Esophagus muscularis mucosa (tissue), 4 donors: ENCODE measurements around the gene AGFG2. TPM values are rescaled to one million over a fixed set of nuclear protein-coding genes. Genes with fewer than 3 reads are reported as not detected.

Experiments used
- DNase-seq: peaks from one replicate; pipeline ENCODE4 v3.0.0-alpha.2; 2017; ENCODE audit errors: extremely low spot score
- H3K27ac ChIP-seq, 4 donors: fragments of 200-600 bp; sonication (generic); replicated peaks in 1 of 4; 1 replicate in 3 of 4; 2 replicates in 1 of 4; pipeline ENCODE4 v1.5.1; 2016 to 2019; ENCODE audit warnings: mild to moderate bottlenecking in 1 of 4
- H3K27me3 ChIP-seq, 4 donors: fragments of 200-600 bp; sonication (generic); one replicate each; pipeline versions ENCODE4 v1.5.1 to v1.6.0; 2016 to 2019
- H3K36me3 ChIP-seq, 4 donors: fragments of 200-600 bp; sonication (generic); one replicate each; pipeline ENCODE4 v1.5.1; 2016 to 2019
- H3K4me1 ChIP-seq, 4 donors: fragments of 200-600 bp; sonication (generic); one replicate each; pipeline ENCODE4 v1.5.1; 2016 to 2019
- H3K4me3 ChIP-seq, 4 donors: fragments of 200-600 bp; sonication (generic); 1 replicate in 2 of 4; 2 replicates in 2 of 4; pipeline ENCODE4 v1.5.1; 2016 to 2019; ENCODE audit warnings: mild to moderate bottlenecking in 4 of 4, moderate library complexity in 1 of 4
- H3K9me3 ChIP-seq, 4 donors: fragments of 200-600 bp; sonication (generic); 1 replicate in 3 of 4; 2 replicates in 1 of 4; pipeline ENCODE4 v1.5.1; 2016 to 2019
- EP300 ChIP-seq: sonication (generic); formaldehyde crosslinking; IDR thresholded peaks from one replicate; pipeline ENCODE4 v1.6.1; 2017; ENCODE audit warnings: antibody characterized with exemption
- POLR2A ChIP-seq: fragments of 450-650 bp; IDR thresholded peaks from one replicate; pipeline ENCODE4 v1.6.1; 2017; ENCODE audit warnings: antibody characterized with exemption, moderate library complexity, mild to moderate bottlenecking, low read depth
- POLR2AphosphoS5 ChIP-seq, 2 donors: sonication (generic); formaldehyde crosslinking; IDR thresholded peaks; one replicate each; pipeline ENCODE4 v1.6.1; 2017; ENCODE audit warnings: antibody characterized with exemption in 2 of 2
- whole genome bisulfite sequencing: methylation state at CpG from one replicate; pipeline ENCODE4 v1.1.5; 2018; 5-methylcytosine and 5-hydroxymethylcytosine counted together
- intact Hi-C: fragments of 100-400 bp; cut with DNase I; formaldehyde crosslinking; loops from one replicate; pipeline ENCODE4 v1.15.1; 2023
- total RNA-seq, 4 donors: library from RNA; depleted of rRNA; stranded (reverse); fragments of >200 nt; gene quantifications; one replicate each; pipeline versions ENCODE4 v1.1.0 to v1.2.1, GENCODE V29; 2016
- TF ChIP-seq, protein P1 (sequence below), 3 experiments: fragments of 200-600 bp in 2 of 3; fragments of 450-650 bp in 1 of 3; sonication (generic) in 2 of 3; IDR thresholded peaks; one replicate each; pipeline ENCODE4 v1.5.1; 2017 to 2019; ENCODE audit warnings: antibody characterized with exemption in 3 of 3, mild to moderate bottlenecking in 2 of 3, moderate library complexity in 1 of 3

The AGFG2 gene, protein sequence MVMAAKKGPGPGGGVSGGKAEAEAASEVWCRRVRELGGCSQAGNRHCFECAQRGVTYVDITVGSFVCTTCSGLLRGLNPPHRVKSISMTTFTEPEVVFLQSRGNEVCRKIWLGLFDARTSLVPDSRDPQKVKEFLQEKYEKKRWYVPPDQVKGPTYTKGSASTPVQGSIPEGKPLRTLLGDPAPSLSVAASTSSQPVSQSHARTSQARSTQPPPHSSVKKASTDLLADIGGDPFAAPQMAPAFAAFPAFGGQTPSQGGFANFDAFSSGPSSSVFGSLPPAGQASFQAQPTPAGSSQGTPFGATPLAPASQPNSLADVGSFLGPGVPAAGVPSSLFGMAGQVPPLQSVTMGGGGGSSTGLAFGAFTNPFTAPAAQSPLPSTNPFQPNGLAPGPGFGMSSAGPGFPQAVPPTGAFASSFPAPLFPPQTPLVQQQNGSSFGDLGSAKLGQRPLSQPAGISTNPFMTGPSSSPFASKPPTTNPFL
- 10 to 100 TPM; 31.6 to 79.6 (median 35.1) TPM for total RNA-seq

DNA sequence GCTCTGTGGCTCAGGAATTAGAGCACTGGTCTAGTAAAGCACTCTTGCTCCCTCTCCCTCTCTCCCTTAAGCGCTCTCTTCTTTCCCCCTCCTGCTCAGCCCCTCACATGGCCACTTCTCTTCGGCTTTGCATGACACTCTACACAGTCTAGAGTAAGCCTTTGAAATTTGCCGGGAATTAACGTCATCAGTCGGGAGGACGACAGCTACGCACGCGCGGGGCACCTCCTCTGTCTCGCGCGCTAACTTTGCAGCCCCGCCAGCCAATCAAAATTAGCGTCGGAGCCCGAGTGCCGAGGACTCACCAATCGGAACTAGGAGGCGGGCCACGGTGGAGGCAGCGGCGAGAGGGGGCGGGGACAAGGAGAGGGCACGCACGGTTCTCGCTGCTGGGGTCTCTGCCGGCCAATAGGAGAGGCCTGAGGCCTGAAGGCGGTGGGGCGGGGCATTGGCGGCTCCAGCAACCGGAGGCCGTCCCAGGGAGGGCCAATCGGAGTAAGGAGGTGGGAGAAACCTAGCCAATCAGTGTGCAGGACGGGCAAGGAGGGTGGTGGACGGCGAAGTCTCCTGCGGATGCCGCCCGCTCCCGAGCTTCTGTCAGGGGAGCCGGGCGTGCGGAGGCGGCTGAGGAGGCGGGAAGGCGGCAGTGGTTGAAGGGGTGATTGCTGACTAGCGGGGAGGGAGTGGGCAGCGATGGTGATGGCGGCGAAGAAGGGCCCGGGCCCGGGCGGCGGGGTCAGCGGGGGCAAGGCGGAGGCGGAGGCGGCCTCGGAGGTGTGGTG is at the start of gene AGFG2:
Gene AGFG2, plus strand, starts transcription at position 550 of the 782 bp plus-strand sequence. Its CDS starts 144 bp downstream, at position 694.
- H3K4me3 ChIP-seq: peak within 1 kb of the TSS; percentile 90 to 98 (median 95)
- intact Hi-C loops: no loop called here
- under 1% methylated on average over 37 of the region's 60 CpGs for WGBS
- H3K36me3 ChIP-seq: no peaks in the 10 kb centered on the region
- H3K9me3 ChIP-seq: no peaks in the 10 kb centered on the region
- peaks cover 16 to 52% (median 49%) of the 10 kb centered on the region in 4 donors for H3K4me1 ChIP-seq
- H3K27me3 ChIP-seq: no peaks in the 10 kb centered on the region
- TF ChIP-seq, protein P1, sequence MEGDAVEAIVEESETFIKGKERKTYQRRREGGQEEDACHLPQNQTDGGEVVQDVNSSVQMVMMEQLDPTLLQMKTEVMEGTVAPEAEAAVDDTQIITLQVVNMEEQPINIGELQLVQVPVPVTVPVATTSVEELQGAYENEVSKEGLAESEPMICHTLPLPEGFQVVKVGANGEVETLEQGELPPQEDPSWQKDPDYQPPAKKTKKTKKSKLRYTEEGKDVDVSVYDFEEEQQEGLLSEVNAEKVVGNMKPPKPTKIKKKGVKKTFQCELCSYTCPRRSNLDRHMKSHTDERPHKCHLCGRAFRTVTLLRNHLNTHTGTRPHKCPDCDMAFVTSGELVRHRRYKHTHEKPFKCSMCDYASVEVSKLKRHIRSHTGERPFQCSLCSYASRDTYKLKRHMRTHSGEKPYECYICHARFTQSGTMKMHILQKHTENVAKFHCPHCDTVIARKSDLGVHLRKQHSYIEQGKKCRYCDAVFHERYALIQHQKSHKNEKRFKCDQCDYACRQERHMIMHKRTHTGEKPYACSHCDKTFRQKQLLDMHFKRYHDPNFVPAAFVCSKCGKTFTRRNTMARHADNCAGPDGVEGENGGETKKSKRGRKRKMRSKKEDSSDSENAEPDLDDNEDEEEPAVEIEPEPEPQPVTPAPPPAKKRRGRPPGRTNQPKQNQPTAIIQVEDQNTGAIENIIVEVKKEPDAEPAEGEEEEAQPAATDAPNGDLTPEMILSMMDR (IDR thresholded peaks at IDR 0.05): peak in 1 of 3 experiments; percentile 34
- peak; percentile 92 to 98 for TF ChIP-seq POLR2AphosphoS5 (IDR thresholded peaks at IDR 0.05)
- TF ChIP-seq EP300: peak; percentile 18
- TF ChIP-seq POLR2A: peak; percentile 42
- peak; percentile 100 for DNase-seq
- H3K27ac ChIP-seq: peak within 1 kb of the TSS; percentile 82 to 92 (median 89)

DNA sequence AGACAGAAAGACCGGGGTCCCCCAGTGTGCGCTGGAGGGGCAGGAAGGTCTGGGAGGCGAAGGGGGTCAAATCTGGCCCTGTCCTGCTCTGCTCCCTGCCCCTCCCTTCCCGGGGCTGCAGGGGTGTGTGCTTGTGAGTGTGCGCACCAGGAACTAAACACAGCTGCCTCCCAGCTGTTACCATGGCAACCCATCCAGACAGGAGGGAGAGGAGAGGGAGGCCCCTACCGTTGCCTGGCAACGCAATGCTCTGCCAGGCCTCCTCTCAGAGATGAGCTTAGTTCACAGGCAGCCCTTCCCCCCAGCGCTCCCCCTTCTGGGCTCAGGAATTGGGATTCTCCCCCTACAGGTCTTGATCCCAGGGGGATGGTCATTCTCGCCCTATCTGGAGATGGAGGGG is 49.2 kb upstream of the AGFG2 start:
- TF ChIP-seq POLR2A: no peak
- no peak for TF ChIP-seq POLR2AphosphoS5 (IDR thresholded peaks at IDR 0.05)
- no peak for TF ChIP-seq EP300
- TF ChIP-seq, protein P1 (IDR thresholded peaks at IDR 0.05): no peak
- H3K36me3 ChIP-seq: peaks cover 0 to 9% (median 3%) of the 10 kb centered on the region in 4 donors
- H3K4me1 ChIP-seq: peaks cover 12 to 41% (median 28%) of the 10 kb centered on the region in 4 donors
- 27% methylated on average over 4 of the region's 9 CpGs for WGBS
- H3K9me3 ChIP-seq: no peaks in the 10 kb centered on the region
- no peak overlapping the region for H3K4me3 ChIP-seq
- peaks cover 0 to 8% (median 0%) of the 10 kb centered on the region in 4 donors for H3K27me3 ChIP-seq
- intact Hi-C loops: no loop called here
- no peak for DNase-seq
- no peak overlapping the region for H3K27ac ChIP-seq

DNA sequence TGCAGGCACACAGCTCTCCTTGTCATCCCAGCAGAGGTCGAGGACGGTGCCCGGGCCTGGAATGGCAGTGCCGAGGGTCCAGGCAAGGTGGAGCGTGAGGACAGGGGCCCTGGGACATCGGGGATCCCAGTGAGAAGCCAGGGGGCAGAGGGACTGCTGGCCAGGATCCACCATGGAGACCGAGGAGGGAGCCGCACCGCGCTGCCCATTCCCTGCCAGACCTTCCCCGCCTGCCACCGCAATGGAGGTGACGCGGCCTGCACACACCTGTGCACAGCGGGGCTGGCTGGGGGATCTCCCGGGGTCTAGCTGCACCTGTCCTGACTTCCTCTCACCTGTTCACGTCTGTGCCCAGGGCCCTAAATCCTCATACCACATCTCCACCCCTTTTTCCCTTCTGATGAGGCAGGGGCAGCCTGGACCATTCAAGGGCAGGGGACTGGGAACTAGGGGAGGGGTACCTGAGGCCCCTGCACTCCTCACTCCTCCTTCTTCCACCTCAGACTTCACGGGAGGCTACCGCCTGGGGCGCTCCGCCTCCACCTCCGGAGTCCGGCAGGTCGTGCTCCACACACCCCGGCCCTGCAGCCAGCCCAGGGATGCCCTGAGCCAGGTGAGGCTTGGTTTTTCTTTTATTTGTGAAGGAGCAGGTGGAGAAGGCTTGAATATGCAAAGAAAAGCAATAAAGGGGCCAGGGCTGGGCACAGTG is 48.4 kb upstream of the AGFG2 start:
- no peak overlapping the region for H3K27ac ChIP-seq
- TF ChIP-seq POLR2A: no peak
- TF ChIP-seq POLR2AphosphoS5 (IDR thresholded peaks at IDR 0.05): no peak
- TF ChIP-seq EP300: no peak
- TF ChIP-seq, protein P1 (IDR thresholded peaks at IDR 0.05): no peak
- WGBS: 94% methylated on average over 20 of the region's 25 CpGs
- intact Hi-C loops: no loop called here
- H3K9me3 ChIP-seq: no peaks in the 10 kb centered on the region
- no peak overlapping the region for H3K4me3 ChIP-seq
- peaks cover 0 to 9% (median 3%) of the 10 kb centered on the region in 4 donors for H3K36me3 ChIP-seq
- peaks cover 12 to 33% (median 24%) of the 10 kb centered on the region in 4 donors for H3K4me1 ChIP-seq
- no peak for DNase-seq
- peaks cover 0 to 8% (median 0%) of the 10 kb centered on the region in 4 donors for H3K27me3 ChIP-seq

DNA sequence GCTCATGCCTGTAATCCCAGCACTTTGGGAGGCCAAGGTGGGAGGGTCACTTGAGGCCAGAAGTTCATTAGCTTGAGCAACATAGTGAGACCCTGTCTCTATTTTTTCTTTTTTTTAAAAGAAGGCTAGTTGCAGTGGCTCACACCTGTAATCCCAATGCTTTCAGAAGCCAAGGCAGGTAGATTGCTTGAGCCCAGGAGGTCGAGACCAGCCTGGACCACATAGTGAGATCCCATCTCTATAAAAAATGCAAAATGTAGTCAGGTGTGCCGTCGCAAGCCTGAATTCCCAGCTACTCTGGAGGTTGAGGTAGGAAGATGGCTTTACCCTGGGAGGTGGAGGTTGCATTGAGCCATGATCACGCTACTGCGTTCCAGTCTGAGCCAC is 47.8 kb upstream of the AGFG2 start:
- H3K4me1 ChIP-seq: peaks cover 12 to 27% (median 23%) of the 10 kb centered on the region in 4 donors
- intact Hi-C loops: no loop called here
- H3K36me3 ChIP-seq: peaks cover 0 to 9% (median 3%) of the 10 kb centered on the region in 4 donors
- no peak overlapping the region for H3K27ac ChIP-seq
- TF ChIP-seq, protein P1 (IDR thresholded peaks at IDR 0.05): no peak
- TF ChIP-seq POLR2A (no peak), POLR2AphosphoS5 (IDR thresholded peaks at IDR 0.05) (no peak), EP300 (no peak)
- no peak overlapping the region for H3K4me3 ChIP-seq
- H3K27me3 ChIP-seq: peaks cover 0 to 8% (median 0%) of the 10 kb centered on the region in 4 donors
- 97% methylated on average over 5 of the region's 5 CpGs for WGBS
- H3K9me3 ChIP-seq: no peaks in the 10 kb centered on the region
- no peak for DNase-seq
